HUES48 (cell line): ENCODE data around the gene GSTA4.

ENCODE experiments used
- H3K27ac ChIP-seq: one replicate; pipeline ENCODE4 v1.7.0; 2013; ENCODE audit warnings: low read depth, low read length, inconsistent platforms
- H3K27me3 ChIP-seq: 2 replicates; pipeline ENCODE4 v1.6.1; 2013; ENCODE audit warnings: mild to moderate bottlenecking, low read length; ENCODE audit not compliant: control insufficient read depth, insufficient read depth
- H3K36me3 ChIP-seq: 2 replicates; pipeline ENCODE4 v1.6.1; 2013; ENCODE audit warnings: low read length; ENCODE audit not compliant: control insufficient read depth, insufficient read depth
- H3K4me1 ChIP-seq: 2 replicates; pipeline ENCODE4 v1.6.1; 2013; ENCODE audit warnings: mild to moderate bottlenecking, low read length; ENCODE audit not compliant: control insufficient read depth, insufficient read depth
- H3K4me3 ChIP-seq: 2 replicates; pipeline ENCODE4 v1.5.1; 2013; ENCODE audit warnings: mild to moderate bottlenecking, low read depth, low read length
- H3K9ac ChIP-seq: 2 replicates; pipeline ENCODE4 v1.6.1; 2013; ENCODE audit warnings: mild to moderate bottlenecking, low read depth, low read length, moderate library complexity
- H3K9me3 ChIP-seq: 2 replicates; pipeline ENCODE4 v1.6.1; 2013; ENCODE audit warnings: low read length; ENCODE audit not compliant: control insufficient read depth, insufficient read depth

GSTA4 gene

DNA sequence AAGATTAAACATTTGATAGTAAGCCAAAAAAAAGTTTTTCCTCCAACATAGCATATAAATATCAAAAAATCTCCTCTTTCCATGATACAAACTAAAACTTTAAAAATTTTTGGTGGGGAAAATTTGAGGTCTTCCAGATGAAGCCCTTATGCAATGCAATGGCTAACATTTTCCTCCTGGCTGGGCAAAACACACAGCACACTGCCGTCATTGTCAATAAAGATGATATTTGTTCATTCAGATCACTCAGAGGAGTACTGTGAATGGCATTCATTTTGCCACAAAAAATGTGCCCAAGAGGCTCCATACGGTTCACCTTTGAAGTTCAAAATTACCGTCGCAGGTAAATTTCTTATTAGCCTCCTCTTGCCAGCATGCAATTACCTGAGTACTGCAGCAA, 36.2 kb upstream of the GSTA4 start:
- Histone ChIP-seq H3K4me1 (no peaks in the 10 kb centered on the region), H3K9me3 (no peaks in the 10 kb centered on the region), H3K36me3 (peaks cover 48% of the 10 kb centered on the region), H3K4me3 (no peak overlapping the region), H3K27me3 (no peaks in the 10 kb centered on the region), H3K27ac (no peak overlapping the region), H3K9ac (no peak overlapping the region)

- Histone ChIP-seq H3K27ac (no peak overlapping the region), H3K9me3 (no peaks in the 10 kb centered on the region), H3K4me1 (no peaks in the 10 kb centered on the region), H3K4me3 (no peak overlapping the region), H3K27me3 (no peaks in the 10 kb centered on the region), H3K9ac (no peak overlapping the region), H3K36me3 (peaks cover 42% of the 10 kb centered on the region)
Observed at GRCh38 chr6:53029761-53030160, 34.7 kb upstream of the GSTA4 start.

- Histone ChIP-seq H3K4me3 (no peak overlapping the region), H3K27me3 (no peaks in the 10 kb centered on the region), H3K4me1 (no peaks in the 10 kb centered on the region), H3K9ac (no peak overlapping the region), H3K9me3 (no peaks in the 10 kb centered on the region), H3K36me3 (peaks cover 36% of the 10 kb centered on the region), H3K27ac (no peak overlapping the region)
Observed at GRCh38 chr6:53029257-53029656, 34.2 kb upstream of the GSTA4 start.

GRCh38 chr6:53028467-53028866, 33.4 kb upstream of the GSTA4 start:
- Histone ChIP-seq H3K4me3 (no peak overlapping the region), H3K9ac (no peak overlapping the region), H3K27me3 (no peaks in the 10 kb centered on the region), H3K27ac (no peak overlapping the region), H3K4me1 (no peaks in the 10 kb centered on the region), H3K9me3 (no peaks in the 10 kb centered on the region), H3K36me3 (peaks cover 36% of the 10 kb centered on the region)

DNA sequence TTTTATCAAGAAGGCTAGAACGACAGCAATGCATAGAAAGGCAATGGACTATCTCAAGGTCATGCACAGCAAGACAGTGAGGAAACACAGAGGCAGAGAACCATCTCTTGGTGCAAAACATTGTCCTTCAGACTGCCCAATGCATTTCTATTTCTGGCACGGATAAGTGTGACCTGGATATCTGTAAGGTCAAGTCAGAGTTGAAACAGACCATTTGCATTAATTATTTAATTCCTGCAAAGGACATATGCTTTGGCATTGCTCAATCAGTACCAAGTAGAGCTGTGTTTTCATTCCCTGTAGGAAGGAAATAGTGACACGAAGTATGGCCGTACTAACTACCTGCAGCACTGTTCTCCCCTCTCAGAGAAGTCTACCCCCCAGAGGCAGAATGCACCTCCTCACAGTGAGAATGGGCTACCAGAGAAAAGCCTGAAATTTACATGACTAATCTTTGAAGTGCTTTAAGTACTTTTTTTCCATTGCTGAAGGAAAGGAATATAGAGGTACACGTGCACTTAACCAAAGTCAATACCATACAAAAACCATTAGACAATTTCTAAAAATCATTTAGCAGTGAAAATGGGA, 32.1 kb upstream of the GSTA4 start:
- Histone ChIP-seq H3K36me3 (peaks cover 33% of the 10 kb centered on the region), H3K9me3 (no peaks in the 10 kb centered on the region), H3K9ac (no peak overlapping the region), H3K27ac (no peak overlapping the region), H3K4me1 (no peaks in the 10 kb centered on the region), H3K27me3 (no peaks in the 10 kb centered on the region), H3K4me3 (no peak overlapping the region)

GRCh38 chr6:53026526-53026925, 31.4 kb upstream of the GSTA4 start:
- peaks cover 28% of the 10 kb centered on the region for H3K36me3 ChIP-seq
- H3K4me3 ChIP-seq = no peak overlapping the region

GRCh38 chr6:53023323-53023722, 28.2 kb upstream of the GSTA4 start:
- no peaks in the 10 kb centered on the region for H3K9me3 ChIP-seq
- no peak overlapping the region for H3K27ac ChIP-seq
- no peaks in the 10 kb centered on the region for H3K27me3 ChIP-seq
- H3K4me1 ChIP-seq = no peaks in the 10 kb centered on the region
- peaks cover 10% of the 10 kb centered on the region for H3K36me3 ChIP-seq
- H3K4me3 ChIP-seq = no peak overlapping the region
- no peak overlapping the region for H3K9ac ChIP-seq

More at GRCh38 chr6:53026526-53026925, 31.4 kb upstream of the GSTA4 start:
- Histone ChIP-seq H3K9me3 (no peaks in the 10 kb centered on the region), H3K9ac (no peak overlapping the region), H3K27me3 (no peaks in the 10 kb centered on the region), H3K27ac (no peak overlapping the region), H3K4me1 (no peaks in the 10 kb centered on the region)

DNA sequence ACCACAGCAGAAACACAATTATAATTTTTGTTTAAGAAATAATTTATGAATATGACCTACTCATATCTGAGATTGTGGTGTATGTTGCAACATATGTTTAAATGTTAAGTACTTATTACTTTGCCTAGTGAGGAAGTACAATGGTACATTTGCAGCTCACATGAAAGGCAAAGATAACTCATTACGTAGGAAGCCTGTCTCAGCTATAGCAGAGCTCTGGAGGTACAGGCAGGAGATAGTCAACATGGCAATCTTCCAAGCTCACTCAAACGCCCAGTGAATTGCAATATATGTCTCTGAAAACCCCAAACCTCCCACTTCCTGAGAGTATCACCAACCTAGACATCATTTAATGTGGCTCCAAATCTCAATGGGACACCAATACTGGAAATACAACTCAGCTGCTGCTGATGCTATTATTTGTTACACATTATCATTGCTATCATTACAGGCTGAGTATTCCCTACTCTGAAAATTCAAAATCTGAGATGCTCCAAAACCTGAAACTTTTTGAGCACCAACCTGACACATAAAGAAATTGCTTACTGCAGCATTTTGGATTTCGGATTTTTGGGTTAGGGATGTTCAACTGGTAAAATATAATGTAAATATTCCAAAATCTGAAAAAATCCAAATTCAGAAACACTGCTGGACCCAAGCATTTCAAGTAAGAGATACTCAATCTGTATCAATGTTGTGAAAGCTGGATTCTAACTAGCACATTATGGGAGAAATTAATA, 25.1 kb upstream of the GSTA4 start:
- H3K27me3 ChIP-seq = no peaks in the 10 kb centered on the region
- H3K27ac ChIP-seq = no peak overlapping the region
- H3K4me1 ChIP-seq = no peaks in the 10 kb centered on the region
- H3K9ac ChIP-seq = no peak overlapping the region
- H3K4me3 ChIP-seq = no peak overlapping the region
- H3K9me3 ChIP-seq = no peaks in the 10 kb centered on the region
- H3K36me3 ChIP-seq = peaks cover 31% of the 10 kb centered on the region

DNA sequence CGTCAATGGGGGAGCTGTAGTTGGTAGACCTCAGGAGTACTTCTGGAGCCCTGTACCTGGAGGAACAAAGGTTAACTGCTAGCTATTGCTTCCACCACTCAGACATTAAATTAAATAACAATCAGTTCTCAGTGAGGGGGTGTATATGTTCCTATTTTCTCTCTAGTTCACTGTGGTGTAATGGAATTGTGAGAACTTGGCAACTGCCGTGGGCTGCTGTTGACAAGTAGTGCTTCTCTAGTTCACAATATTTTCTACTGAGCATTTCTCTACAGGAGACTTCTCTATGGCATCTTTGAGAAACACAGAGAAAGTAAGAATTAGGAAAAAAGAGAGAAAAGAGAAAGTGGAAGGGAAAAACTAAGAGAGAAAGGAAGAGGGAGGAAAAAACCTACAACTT, 23.4 kb upstream of the GSTA4 start:
- H3K4me1 ChIP-seq = no peaks in the 10 kb centered on the region

GRCh38 chr6:53015486-53015885, 20.4 kb upstream of the GSTA4 start:
- Histone ChIP-seq H3K9ac (no peak overlapping the region), H3K4me1 (no peaks in the 10 kb centered on the region), H3K27ac (no peak overlapping the region), H3K27me3 (no peaks in the 10 kb centered on the region), H3K9me3 (no peaks in the 10 kb centered on the region), H3K36me3 (peaks cover 73% of the 10 kb centered on the region), H3K4me3 (no peak overlapping the region)

More for the DNA sequence above, 23.4 kb upstream of the GSTA4 start:
- no peaks in the 10 kb centered on the region for H3K27me3 ChIP-seq
- H3K36me3 ChIP-seq = peaks cover 48% of the 10 kb centered on the region
- no peak overlapping the region for H3K27ac ChIP-seq
- H3K9ac ChIP-seq = no peak overlapping the region
- no peak overlapping the region for H3K4me3 ChIP-seq
- no peaks in the 10 kb centered on the region for H3K9me3 ChIP-seq

DNA sequence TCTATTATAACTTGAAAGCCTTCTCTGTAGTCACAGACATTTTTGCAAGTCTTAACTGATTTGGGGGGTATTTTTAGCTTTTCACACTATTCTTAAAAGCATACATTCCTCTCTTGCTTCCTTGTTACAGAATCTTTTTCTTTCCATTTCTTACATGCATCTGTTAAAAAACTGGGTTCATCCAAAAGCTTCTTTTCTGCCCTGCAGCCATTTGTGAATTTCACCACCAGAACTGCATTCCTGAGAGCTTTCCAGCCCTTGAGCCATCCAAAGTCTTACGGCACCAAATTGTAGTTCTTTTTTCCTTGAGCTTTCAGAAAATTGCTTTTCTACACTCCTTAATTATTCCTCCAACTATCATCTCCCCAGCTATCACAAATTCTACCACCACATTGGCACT, 19.7 kb upstream of the GSTA4 start:
- no peaks in the 10 kb centered on the region for H3K27me3 ChIP-seq
- no peak overlapping the region for H3K9ac ChIP-seq
- H3K4me3 ChIP-seq = no peak overlapping the region
- no peaks in the 10 kb centered on the region for H3K4me1 ChIP-seq
- no peaks in the 10 kb centered on the region for H3K9me3 ChIP-seq
- H3K36me3 ChIP-seq = peaks cover 80% of the 10 kb centered on the region
- no peak overlapping the region for H3K27ac ChIP-seq
